Activated CD4-positive, alpha-beta T cell treated with anti-CD3 and anti-CD28 coated beads, Interleukin-2, Interleukin-4, amounts not matched to agents 100 ng/mL and 50 ng/mL, durations not matched to agents 16 hours and 8 hours (primary cell): Measurements from ENCODE around the gene DISP3.

ENCODE experiments used
- DNase-seq: peaks from one replicate; pipeline ENCODE4 v3.0.0-alpha.2; 2020; ENCODE audit warnings: low spot score

Gene DISP3

GRCh38 chr1:11529330-11529729 lies 50.4 kb downstream of the DISP3 start:
- DNase-seq, result no peak

GRCh38 chr1:11529763-11530730 lies 51.1 kb downstream of the DISP3 start:
- DNase-seq, result no peak

GRCh38 chr1:11530731-11531311 lies 51.9 kb downstream of the DISP3 start:
- no peak for DNase-seq

- DNase-seq, result no peak
Measured at GRCh38 chr1:11531314-11531870, 52.4 kb downstream of the DISP3 start.

GRCh38 chr1:11531943-11532342 lies 53.0 kb downstream of the DISP3 start:
- DNase-seq, result no peak

GRCh38 chr1:11533790-11534787 lies 55.1 kb downstream of the DISP3 start:
- no peak for DNase-seq

- DNase-seq, result no peak
Measured at GRCh38 chr1:11534846-11535245, 55.9 kb downstream of the DISP3 start.

GRCh38 chr1:11535316-11535715 lies 56.4 kb downstream of the DISP3 start:
- DNase-seq, result no peak

GRCh38 chr1:11535761-11536572 lies 57.0 kb downstream of the DISP3 start:
- DNase-seq, result no peak

GRCh38 chr1:11536573-11537379 lies 57.8 kb downstream of the DISP3 start:
- DNase-seq, result no peak

- no peak for DNase-seq
Measured at GRCh38 chr1:11537380-11537764, 58.4 kb downstream of the DISP3 start.

- no peak for DNase-seq
Measured at GRCh38 chr1:11537854-11538591, 59.1 kb downstream of the DISP3 start.

- DNase-seq, result no peak
Measured at GRCh38 chr1:11538886-11539285, 59.9 kb downstream of the DISP3 start.

GRCh38 chr1:11539850-11540772 lies 61.2 kb downstream of the DISP3 start:
- no peak for DNase-seq

GRCh38 chr1:11540773-11541160 lies 61.8 kb downstream of the DISP3 start:
- no peak for DNase-seq

- DNase-seq, result no peak
Measured at GRCh38 chr1:11541236-11541635, 62.3 kb downstream of the DISP3 start.

GRCh38 chr1:11541956-11542355 lies 63.0 kb downstream of the DISP3 start:
- DNase-seq, result no peak

- no peak for DNase-seq
Measured at GRCh38 chr1:11543392-11543791, 64.4 kb downstream of the DISP3 start.
